HG03469 (cell line): ENCODE data around the gene BLOC1S4.
"Not testable (repeated sequence)": the region's sequence is repeated elsewhere in the genome, so short reads cannot be mapped to it uniquely, and the experiment has no call there.

ENCODE experiments used
- ATAC-seq: cut with Tn5 transposase; IDR thresholded peaks from one replicate; pipeline ENCODE4 v1.9.1; 2021; ENCODE audit warnings: mild to moderate bottlenecking, moderate library complexity, moderate number of reproducible peaks; ENCODE audit not compliant: unreplicated experiment

Gene BLOC1S4

GRCh38 chr4:6716018-6716911, at the start of gene BLOC1S4:
TSS of gene BLOC1S4 (plus strand) at chr4:6716174. CDS start at chr4:6716210, 36 bp downstream.
- ATAC-seq: peak; percentile 71

- ATAC-seq: no peak
Observed at GRCh38 chr4:6668391-6668790, 47.6 kb upstream of the BLOC1S4 start.

DNA sequence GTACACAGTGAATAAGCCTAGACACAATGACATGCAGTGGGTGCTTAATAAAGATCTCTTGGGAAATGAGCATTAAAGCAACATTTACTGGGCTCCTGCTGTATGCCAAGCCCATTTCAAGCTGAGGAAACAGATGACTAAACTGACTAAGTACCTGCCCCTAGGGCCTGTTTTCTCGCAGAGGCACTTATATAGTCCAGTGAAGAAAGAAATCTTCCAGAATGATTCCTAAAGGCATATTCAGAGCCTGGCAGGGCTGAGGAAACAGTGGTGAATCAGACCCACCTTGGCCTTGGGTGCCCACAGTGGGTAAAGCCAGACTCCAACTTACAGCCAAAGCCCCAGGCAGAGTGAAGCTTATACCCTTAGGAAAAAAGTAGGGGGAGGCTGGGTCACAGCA, 44.3 kb upstream of the BLOC1S4 start:
- ATAC-seq: no peak

DNA sequence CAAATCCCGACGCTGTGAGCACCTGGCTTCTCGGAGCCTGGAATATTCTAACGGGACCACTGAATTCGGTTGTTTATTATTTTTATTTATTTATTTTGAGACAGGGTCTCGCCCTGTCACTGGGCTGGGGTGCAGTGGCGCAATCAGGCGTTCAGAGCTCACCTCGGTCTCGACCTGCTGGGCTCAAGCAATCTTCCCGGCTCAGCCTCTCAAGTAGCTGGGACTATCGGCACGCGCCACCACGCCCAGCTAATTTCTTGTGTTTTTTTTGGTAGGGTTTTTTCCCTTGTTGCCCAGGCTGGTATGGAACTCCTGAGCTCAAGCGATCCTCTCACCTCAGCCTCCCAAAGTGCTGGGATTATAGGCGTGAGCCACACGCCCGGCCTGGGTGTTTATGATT, 43.8 kb upstream of the BLOC1S4 start:
- no peak for ATAC-seq

DNA sequence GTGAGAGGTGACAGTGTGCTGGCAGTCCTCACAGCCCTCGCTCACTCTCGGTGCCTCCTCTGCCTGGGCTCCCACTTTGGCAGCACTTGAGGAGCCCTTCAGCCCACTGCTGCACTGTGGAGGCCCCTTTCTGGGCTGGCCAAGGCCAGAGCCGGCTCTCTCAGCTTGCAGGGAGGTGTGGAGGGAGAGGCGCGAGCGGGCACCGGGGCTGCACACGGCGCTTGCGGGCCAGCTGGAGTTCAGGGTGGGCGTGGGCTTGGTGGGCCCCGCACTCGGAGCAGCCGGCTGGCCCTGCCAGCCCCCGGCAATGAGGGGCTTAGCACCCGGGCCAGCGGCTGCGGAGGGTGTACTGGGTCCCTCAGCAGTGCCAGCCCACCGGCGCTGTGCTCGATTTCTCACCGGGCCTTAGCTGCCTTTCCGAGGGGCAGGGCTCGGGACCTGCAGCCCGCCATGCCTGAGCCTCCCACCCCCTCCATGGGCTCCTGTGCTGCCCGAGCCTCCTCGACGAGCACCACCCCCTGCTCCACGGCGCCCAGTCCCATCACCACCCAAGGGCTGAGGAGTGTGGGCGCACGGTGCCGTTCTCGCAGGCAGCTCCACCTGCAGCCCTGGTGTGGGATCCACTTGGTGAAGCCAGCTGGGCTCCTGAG, 43.3 kb upstream of the BLOC1S4 start:
- not testable (repeated sequence) for ATAC-seq

- not testable (repeated sequence) for ATAC-seq
Observed at GRCh38 chr4:6673191-6673659, 42.7 kb upstream of the BLOC1S4 start.

GRCh38 chr4:6673660-6674499, 42.1 kb upstream of the BLOC1S4 start:
- peak; percentile 60 for ATAC-seq

DNA sequence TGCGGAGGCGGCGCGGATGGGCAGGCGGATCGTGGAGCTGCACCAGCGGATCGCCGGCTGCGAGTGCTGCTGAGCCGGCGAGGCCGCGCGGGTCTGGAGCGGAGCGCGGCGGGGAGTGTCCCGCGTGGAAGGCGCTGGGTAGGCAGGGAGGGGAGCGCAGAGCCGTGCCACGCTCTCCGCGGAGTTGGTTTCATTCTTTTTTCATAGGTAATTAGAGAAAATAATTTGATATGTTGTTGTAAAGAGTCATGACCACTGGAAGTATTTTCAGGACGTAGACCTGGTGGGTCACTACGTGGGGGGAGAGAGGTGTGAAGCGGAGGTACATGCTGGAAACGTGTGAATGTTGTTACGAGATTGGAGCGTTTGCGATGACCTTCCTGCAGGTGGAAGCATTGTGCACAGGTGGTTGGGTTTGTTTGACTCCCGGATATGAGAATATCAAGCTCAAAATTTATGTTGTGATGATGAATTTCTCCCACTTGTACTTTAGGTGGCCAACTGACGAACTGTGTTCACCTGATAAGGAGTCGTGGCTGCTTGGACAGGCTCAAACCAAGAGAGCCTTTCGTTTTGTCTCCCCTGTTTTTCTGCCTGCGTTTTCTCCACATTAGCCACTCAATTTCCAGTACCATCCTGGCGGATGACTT, 41.3 kb upstream of the BLOC1S4 start:
- ATAC-seq: peak; percentile 27

DNA sequence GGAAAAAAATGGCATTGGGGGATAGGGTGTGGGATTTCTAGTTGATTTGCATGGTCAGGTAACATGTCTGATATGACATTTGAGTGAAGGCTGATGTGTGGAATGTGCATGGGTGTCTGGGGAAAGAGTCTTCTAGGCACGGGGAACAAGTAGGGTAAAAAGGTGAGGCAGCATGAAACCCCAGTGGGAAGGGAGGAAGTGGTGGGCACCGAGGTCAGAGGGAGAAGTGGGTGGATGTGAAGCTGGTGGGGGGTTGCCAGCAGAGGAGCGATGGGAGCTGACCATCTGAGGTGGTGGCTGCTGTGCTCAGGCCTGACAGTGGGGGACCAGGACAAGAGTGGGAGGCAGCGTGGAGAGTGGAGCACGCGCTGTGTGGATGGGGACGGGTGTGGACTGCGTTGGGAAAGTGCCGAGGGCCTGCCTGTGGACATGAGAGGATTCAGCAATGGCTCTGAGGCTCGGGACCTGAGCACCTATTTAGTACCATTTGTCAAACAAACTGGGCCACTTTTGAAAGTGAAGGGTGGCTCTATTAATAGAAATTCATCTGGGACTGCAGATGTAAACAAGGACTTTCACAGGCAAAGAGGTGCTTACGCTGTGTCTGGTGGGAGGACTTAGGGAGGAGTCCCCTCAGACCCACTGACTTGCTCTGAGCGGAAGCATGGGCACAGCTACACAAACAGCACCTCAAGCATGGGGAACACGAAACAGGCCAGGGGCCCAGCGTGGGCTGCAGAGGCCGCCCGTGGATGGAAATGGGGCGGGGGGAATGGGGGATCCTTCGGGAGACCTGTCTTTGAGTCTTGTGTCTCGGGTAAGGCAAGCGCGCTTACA, 39.0 kb upstream of the BLOC1S4 start:
- ATAC-seq: no peak

GRCh38 chr4:6680372-6681034, 35.5 kb upstream of the BLOC1S4 start:
- no peak for ATAC-seq

DNA sequence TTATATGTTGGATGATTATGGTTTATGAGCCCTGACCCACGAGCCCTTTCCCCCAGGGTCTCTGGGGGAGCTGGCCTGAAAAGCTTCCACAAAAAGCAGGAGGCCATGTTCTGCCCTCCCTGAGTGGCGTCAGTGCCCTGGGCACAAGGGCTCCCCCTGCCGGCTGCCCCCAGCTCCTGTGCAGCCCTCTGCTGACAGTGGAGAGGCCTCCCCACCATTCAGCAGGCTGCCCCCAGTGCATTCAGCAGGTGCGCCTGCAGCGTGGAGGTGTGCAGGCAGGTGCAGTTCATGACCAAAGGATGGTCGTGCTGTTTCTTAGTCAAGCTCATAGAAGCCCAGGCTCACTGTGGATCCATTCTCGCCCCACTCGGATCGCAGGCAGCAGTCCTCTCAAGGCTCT, 34.8 kb upstream of the BLOC1S4 start:
- no peak for ATAC-seq

GRCh38 chr4:6682862-6683590, 32.9 kb upstream of the BLOC1S4 start:
- ATAC-seq: no peak

DNA sequence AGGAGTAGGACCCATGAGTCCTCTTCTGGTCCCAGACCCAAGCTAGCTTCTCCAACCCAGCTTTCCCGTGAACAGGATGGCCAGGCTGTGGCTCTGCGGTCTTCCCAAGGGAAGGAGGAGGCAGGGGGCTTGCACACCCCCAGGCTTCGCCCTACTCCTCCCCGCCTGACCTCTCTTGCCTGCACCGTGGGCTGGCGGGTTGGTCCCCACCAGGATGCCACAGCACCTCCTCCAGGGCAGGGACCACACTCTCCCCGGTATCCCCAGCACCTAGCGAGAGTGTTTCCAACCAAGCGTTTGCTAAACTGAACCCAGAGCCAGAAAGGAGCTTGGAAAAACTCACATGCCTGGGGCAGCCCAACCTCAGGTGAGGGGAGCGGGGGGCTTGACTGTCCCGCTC, 31.3 kb upstream of the BLOC1S4 start:
- no peak for ATAC-seq

DNA sequence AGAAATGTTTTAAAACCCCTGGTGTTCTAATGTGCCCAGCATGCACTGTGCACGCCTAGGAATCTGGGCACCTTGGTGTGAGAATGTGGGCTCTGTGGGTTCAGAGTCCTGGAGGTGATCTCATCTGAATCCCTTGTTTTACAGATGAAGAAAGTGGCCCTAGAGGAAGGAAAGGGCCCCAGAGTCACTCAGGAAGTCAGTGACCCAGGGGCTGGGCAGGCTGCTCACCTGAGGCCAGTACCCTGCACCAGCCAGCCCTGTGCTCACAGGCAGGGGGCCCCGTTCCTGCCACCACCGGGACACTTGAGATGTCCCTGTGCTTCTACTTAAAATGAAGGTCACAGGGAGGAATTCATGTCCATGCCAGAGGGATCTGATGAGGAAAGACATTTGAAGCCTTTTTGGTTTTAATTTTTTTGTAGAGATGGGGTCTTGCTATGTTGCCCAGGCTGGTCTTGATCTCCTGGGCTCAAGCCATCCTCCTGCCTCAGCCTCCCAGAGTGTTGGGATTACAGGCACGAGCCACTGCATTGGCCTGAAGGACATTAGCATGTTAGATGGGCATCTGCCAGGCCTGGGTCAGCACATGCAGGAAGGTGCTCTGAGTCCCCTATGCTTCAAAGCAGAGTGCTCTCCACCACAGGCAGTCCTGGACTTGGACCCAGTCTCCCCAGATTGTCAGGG, 29.7 kb upstream of the BLOC1S4 start:
- no peak for ATAC-seq

- no peak for ATAC-seq
Observed at GRCh38 chr4:6687947-6688878, 27.8 kb upstream of the BLOC1S4 start.

GRCh38 chr4:6688879-6689505, 27.0 kb upstream of the BLOC1S4 start:
- no peak for ATAC-seq
